MM.1S (cell line): ENCODE measurements around the gene DEAF1.

Experiments used
- EZH2 ChIP-seq: fragments of 300-600 bp; sonication (generic); optimal IDR thresholded peaks from 2 replicates; pipeline ENCODE3; 2017; ENCODE audit warnings: low read depth, mild to moderate bottlenecking, antibody characterized with exemption, low read length, mixed read lengths
- TF ChIP-seq, protein P1 (sequence below): fragments of 300-600 bp; sonication (generic); IDR thresholded peaks from 2 replicates; pipeline ENCODE4 v1.5.1; 2016; ENCODE audit warnings: antibody characterized with exemption, low read length, mixed read lengths

DNA sequence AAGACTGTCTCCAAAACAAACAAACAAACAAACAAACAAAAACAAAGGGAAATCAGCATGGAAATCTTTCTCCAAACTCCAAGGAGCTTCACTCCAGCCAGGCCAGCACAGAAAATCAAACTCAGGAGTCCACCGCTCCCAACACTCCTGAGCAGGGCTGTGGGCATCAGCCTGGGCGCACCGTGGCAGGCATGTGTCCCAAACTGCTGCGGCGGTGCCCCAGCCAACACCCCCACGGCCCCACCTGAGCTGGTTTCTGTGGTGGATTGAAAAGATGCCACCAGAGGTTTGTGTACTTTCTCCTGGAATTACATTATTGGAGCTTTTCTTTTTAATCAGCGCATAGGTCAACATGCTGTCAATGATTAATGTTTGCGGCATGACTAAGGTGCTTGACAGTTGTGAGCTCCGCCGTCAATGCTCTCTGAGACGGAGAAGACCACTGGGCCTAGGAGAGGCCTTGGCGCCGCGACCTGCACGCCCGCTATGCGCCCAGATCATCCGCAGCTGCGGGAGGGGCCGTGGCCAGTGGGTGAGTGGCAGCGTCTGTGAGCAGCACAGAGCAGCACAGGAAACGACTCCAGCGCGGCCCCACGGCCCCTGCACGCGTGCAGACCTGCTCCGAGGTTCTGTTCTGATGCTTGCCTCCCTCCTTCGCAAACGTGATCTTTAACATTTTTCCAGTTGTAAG lies 39.8 kb downstream of the DEAF1 start:
- TF ChIP-seq EZH2: no peak
- TF ChIP-seq, protein P1, sequence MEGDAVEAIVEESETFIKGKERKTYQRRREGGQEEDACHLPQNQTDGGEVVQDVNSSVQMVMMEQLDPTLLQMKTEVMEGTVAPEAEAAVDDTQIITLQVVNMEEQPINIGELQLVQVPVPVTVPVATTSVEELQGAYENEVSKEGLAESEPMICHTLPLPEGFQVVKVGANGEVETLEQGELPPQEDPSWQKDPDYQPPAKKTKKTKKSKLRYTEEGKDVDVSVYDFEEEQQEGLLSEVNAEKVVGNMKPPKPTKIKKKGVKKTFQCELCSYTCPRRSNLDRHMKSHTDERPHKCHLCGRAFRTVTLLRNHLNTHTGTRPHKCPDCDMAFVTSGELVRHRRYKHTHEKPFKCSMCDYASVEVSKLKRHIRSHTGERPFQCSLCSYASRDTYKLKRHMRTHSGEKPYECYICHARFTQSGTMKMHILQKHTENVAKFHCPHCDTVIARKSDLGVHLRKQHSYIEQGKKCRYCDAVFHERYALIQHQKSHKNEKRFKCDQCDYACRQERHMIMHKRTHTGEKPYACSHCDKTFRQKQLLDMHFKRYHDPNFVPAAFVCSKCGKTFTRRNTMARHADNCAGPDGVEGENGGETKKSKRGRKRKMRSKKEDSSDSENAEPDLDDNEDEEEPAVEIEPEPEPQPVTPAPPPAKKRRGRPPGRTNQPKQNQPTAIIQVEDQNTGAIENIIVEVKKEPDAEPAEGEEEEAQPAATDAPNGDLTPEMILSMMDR: no peak
